ENCODE results near the gene COL16A1.

- no peak for TF ChIP-seq CTCF (IDR thresholded peaks at IDR 0.05 in 4 of 5, conservative IDR thresholded peaks at IDR 0.05 in 1 of 5)
- TF ChIP-seq POLR2A (IDR thresholded peaks at IDR 0.05), result no peak
Measured at GRCh38 chr1:31661856-31662255, 42.0 kb downstream of the COL16A1 start.

All from gastrocnemius medialis (tissue), 4 donors.